PFSK-1 (cell line): Measurements from ENCODE around the gene VENTX.

ENCODE experiments used
- FOXP2 ChIP-seq: optimal IDR thresholded peaks from 2 replicates; pipeline ENCODE3; 2011; ENCODE audit warnings: borderline replicate concordance, control low read depth, inconsistent platforms; ENCODE audit not compliant: insufficient read depth; ENCODE audit errors: extremely low read length, extremely low read depth
- POLR2AphosphoS5 ChIP-seq: IDR thresholded peaks from 2 replicates; pipeline ENCODE4 v1.6.1; 2012; ENCODE audit warnings: low read depth, mild to moderate bottlenecking, control low read depth, low read length, moderate library complexity
- SIN3A ChIP-seq: IDR thresholded peaks from 2 replicates; pipeline ENCODE4 v1.6.1; 2012; ENCODE audit warnings: mild to moderate bottlenecking, low read length, moderate library complexity, borderline replicate concordance; ENCODE audit not compliant: insufficient read depth
- TAF1 ChIP-seq: IDR thresholded peaks from 2 replicates; pipeline ENCODE4 v1.6.1; 2012; ENCODE audit warnings: low read length, control low read depth, borderline replicate concordance; ENCODE audit not compliant: insufficient read depth
- TF ChIP-seq, protein P1 (sequence below), 2 experiments: IDR thresholded peaks; 2 replicates each; pipeline versions ENCODE4 v1.6.1 to v1.8.0; 2011 to 2012; ENCODE audit warnings: low read depth in 2 of 2, low read length in 2 of 2, control low read depth in 1 of 2, inconsistent platforms in 1 of 2, mild to moderate bottlenecking in 1 of 2, moderate library complexity in 1 of 2; ENCODE audit not compliant: insufficient read depth in 1 of 2

VENTX gene

DNA sequence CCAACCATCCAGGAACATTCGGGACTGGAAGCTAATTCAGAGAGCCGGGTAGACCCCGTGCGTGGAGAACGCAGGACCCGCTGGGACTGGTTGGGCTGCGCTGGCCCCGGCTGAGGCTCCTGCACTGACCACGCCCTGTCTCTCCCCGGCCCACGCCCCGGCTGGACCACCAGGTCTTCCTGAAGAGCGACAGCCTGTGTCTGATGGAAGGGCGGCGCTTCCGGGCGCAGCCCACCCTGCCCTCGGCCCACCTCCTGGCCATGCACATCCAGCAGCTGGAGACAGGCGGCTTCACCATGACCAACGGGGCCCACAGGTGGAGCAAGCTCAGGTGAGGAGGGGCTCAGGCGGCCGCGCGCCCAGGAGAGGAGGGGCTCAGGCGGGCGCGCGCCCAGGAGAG lies 17.9 kb upstream of the VENTX start:
- no peak for TF ChIP-seq FOXP2
- no peak for TF ChIP-seq SIN3A
- TF ChIP-seq, protein P1, sequence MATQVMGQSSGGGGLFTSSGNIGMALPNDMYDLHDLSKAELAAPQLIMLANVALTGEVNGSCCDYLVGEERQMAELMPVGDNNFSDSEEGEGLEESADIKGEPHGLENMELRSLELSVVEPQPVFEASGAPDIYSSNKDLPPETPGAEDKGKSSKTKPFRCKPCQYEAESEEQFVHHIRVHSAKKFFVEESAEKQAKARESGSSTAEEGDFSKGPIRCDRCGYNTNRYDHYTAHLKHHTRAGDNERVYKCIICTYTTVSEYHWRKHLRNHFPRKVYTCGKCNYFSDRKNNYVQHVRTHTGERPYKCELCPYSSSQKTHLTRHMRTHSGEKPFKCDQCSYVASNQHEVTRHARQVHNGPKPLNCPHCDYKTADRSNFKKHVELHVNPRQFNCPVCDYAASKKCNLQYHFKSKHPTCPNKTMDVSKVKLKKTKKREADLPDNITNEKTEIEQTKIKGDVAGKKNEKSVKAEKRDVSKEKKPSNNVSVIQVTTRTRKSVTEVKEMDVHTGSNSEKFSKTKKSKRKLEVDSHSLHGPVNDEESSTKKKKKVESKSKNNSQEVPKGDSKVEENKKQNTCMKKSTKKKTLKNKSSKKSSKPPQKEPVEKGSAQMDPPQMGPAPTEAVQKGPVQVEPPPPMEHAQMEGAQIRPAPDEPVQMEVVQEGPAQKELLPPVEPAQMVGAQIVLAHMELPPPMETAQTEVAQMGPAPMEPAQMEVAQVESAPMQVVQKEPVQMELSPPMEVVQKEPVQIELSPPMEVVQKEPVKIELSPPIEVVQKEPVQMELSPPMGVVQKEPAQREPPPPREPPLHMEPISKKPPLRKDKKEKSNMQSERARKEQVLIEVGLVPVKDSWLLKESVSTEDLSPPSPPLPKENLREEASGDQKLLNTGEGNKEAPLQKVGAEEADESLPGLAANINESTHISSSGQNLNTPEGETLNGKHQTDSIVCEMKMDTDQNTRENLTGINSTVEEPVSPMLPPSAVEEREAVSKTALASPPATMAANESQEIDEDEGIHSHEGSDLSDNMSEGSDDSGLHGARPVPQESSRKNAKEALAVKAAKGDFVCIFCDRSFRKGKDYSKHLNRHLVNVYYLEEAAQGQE (IDR thresholded peaks at IDR 0.05; ENCODE audit: insufficient read depth in 1 of 2, low read depth in 2 of 2, low read length in 2 of 2) = no peak
- no peak for TF ChIP-seq POLR2AphosphoS5
- no peak for TF ChIP-seq TAF1

DNA sequence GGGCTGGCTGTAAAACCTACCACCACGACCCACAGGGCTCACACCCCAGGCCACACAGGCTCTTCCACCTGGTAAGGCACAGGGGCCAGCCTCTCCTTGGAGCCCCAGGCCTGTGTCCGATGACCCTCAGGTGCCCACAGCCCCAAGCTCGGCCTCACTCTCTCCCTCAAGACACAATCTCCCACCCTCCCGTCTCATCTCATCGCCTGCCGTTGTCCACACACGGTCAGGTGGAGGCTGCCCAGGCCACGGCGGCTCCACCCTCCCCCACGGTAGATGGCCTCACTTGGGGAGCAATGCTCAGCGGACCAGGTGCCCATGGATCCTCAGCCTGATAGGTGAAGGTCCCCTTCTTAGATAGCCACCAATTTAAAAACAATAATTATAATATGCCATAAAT lies 16.3 kb upstream of the VENTX start:
- TF ChIP-seq TAF1 (no peak), SIN3A (no peak), POLR2AphosphoS5 (no peak), FOXP2 (no peak)
- TF ChIP-seq, protein P1 (IDR thresholded peaks at IDR 0.05; ENCODE audit: insufficient read depth in 1 of 2, low read depth in 2 of 2, low read length in 2 of 2) = no peak

DNA sequence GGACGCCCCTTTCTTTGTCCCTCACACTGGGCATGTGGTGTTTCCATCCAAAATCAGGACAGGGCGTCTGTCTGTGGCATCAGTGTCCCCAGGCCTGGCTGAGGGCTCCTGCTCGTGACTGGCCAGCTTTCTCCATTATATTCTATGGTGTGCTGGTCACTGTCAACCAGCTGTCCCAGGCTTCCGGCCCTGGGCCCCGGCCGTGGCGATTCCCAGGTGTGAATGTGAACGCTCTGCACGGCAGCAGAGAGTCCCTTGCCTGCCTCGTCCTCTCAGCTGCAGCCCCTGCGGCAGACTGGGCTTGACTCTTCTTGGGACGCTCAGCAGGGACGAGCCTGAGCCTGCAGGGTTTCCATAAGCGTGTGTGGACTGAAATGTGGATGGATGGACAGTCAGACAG lies 13.6 kb upstream of the VENTX start:
- TF ChIP-seq TAF1 (no peak), FOXP2 (no peak), POLR2AphosphoS5 (no peak), SIN3A (no peak)
- TF ChIP-seq, protein P1 (IDR thresholded peaks at IDR 0.05; ENCODE audit: insufficient read depth in 1 of 2, low read depth in 2 of 2, low read length in 2 of 2) = no peak

DNA sequence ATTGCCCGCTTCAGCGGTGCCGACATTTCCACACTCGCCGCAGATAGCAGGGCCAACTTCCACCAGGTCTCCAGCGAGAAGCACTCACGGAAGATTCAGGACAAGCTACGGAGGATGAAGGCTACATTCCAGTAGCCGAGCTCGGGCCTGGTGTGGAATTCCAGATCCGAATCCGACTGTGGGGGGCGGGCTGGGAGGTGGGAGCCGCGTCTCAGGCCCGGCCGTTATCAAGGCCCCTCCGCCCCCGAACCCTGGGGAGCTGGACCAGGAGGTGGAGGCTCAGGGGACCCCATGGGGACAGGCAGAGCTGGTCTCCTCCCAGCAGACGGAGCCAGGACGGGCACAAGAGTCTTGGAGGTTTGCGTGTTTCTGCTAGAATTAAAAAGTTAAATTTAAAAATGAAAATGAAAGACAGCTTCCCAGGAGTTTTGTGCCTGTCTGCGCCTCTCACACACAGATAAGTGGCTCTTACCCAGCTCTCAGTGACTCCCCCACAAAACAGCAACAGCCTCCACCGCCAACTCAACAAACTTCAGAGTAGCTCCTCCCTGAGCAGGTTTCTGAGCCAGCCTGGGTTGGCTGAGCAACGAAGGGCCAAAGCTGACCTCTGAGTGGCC lies 12.8 kb upstream of the VENTX start:
- TF ChIP-seq FOXP2 (no peak), SIN3A (no peak), POLR2AphosphoS5 (no peak), TAF1 (no peak)
- TF ChIP-seq, protein P1 (IDR thresholded peaks at IDR 0.05; ENCODE audit: insufficient read depth in 1 of 2, low read depth in 2 of 2, low read length in 2 of 2) = no peak
